GM21528 (cell line): Measurements from ENCODE around the gene ATP7B.
"Not testable (repeated sequence)": the region's sequence is repeated elsewhere in the genome, so short reads cannot be mapped to it uniquely, and the experiment has no call there.

ENCODE experiments used
- ATAC-seq: cut with Tn5 transposase; IDR thresholded peaks from one replicate; pipeline ENCODE4 v1.9.1; 2021; ENCODE audit warnings: mild to moderate bottlenecking, moderate library complexity; ENCODE audit not compliant: unreplicated experiment, low FRiP score

Gene ATP7B

DNA sequence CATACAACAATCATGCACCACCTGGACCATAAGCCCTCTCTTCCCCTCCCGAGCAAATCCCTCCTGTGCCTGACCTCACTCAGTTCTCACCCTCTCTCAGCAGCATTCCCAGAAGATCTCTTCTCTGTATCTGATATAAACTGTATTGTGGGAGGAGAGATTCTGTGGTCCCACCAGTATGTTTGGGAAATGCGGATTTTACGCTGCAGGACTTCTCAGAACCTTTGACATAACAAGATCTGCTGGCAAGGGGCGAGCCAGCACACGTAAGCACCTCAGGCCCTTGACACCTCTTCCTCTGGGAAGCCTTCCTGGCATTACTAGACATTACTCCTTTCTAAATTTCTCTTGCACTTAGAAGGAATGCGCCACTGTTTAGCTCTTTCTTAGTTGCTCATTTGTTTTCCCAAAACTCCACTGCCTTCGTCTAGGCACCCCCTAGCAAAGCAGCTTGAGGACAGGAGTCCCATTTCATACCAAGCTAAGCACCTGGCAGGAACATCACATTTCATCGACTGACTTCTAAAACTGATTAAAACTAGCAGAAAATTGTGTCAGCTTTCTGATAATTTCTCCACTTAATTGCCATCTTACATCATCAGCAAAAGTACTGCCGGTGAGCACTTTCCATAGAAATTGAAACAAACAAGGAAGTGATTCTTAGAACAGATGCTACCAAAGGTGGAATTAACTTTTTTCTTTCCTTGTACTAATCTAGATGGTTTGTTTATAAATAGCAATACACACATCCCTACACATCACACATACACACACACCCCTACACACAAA is 86.3 kb downstream of the ATP7B start:
- no peak for ATAC-seq

GRCh38 chr13:51923983-51924539 is 87.2 kb downstream of the ATP7B start:
- no peak for ATAC-seq

DNA sequence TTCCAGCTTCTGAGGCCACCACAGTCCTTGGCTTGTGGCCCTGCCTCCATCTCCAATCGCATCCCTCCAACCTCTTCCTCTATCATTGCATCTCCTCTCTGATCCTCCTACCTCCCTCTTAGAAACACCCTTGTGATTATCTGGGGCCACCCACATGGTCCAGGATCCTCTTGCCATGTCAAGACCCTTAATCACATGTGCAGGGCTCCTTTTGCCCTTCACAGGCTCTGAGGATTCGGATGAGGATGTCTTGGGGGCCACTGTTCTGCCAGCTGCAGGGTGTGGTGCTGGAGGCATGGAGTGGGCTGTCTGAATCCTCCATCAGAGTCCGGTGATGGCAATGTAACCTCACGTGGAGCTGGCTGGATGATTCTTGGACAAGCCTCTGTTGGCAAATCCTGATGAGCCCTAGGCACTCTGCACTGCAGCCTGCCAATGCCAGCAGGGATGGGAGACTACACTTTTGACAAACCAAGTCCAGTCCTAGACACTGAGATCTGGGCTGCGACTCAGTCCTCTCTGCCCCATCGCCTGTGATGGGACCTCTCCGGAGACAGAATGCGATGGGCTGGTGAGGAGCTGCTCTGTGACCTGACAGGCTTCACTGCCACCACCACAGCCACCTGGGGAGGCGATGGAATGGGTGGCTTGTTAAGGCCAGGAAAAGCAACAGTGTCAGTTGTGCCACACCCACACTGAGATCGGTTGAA is 88.3 kb downstream of the ATP7B start:
- ATAC-seq: no peak

DNA sequence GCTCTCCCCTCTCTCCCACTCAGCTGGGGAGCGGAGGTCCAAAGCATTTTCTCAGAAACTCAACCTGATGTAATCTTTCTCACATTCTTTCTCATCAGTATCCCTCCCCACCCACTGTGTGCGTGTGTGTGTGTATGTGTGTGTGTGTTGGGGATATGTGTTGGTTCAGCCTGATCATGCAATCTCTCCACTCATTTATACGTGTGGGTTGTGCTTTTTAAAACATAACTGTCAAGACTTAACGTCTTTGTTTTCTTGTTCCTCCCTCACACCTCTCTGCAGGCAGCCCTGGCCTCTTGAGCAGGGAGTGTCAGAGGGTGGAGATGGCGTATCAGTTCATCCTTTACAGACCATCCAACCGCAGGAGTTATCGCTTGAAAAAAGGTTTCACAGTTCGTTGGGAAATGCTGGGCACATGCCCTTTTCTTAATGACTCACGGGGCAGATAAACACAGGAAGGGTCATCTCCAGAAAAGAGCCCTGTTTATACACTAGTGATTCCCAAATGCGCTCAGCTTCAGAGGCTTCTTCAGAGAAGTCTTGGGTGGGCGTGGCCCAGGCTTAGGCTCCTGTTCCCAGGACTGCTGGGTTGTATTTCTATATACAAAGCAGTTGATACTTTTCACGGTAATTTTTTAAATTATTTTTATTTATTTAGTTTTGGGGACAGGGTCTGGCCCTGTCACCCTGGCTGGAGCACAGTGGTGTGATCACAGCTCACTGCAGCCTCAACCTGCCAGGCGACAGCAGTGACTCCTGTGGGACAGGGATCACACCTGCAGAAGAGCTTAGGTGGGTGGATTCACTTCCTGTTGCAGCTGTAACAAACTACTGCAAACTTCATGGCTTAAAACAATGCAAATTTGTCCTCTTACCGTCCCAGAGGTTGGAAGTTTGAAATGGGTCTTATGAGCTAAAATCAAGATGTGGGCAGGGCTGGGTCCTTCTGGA is 89.2 kb downstream of the ATP7B start:
- ATAC-seq: no peak

DNA sequence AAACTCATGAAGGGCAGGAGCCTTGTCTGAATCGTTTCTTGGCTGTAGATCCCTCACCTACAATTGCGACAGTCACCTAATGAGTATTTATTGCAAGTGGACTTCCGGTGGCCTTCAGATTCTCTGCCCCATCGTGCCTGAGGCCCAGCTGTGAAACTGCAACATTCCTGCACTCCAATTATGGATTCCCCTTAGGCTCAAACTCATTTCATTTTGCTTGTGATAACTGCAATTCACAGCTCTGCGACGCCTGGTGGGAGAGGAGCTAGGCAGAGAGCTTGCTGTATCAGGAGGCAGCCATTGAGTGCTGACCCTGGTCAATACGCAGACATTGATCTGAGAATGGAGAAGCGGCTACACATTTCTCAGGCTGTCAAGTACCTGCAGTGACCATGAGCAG is 90.5 kb downstream of the ATP7B start:
- ATAC-seq: no peak

GRCh38 chr13:51920267-51920666 is 91.0 kb downstream of the ATP7B start:
- ATAC-seq: no peak

GRCh38 chr13:51919531-51919930 is 91.7 kb downstream of the ATP7B start:
- ATAC-seq: no peak

GRCh38 chr13:51916962-51917361 is 94.3 kb downstream of the ATP7B start:
- no peak for ATAC-seq

DNA sequence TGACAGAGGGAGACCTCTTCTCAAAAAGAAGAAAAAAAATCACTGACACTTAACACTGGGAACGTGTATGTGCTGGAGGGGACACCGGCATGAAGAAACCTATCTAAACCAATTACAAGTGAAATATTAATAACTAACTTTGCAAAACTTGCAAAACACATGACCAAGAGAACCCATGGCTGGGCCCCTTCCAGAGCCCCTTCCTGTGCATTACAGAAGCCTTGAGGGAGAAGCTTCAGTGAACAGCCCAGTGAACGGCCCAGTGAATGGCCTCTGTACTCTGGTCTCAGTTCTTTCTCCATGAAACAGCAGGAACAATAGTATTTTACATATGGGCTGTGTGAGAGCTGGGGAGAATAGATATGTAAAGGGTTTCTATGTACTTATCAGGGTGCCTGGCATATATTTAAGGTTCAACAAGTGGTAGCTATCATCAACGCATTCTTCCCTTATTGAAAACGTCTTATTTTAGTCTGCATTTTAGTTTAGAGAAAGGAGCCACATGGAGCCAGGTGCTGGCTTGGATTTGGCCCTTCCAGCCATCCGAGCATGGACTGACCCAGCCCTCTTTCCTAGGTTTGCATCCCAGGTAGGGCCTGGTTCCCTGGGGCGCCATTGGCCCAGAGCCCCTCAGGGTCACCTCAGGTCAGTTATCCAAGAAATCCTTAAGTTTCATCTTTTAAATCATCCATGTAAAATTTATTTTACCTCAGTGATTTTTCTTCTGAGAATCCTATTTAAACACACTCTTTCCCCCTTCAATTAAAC is 95.0 kb downstream of the ATP7B start:
- no peak for ATAC-seq

- no peak for ATAC-seq
These were observed 97.1 kb downstream of the ATP7B start for GRCh38 chr13:51914137-51914493.

GRCh38 chr13:51913421-51914136 is 97.7 kb downstream of the ATP7B start:
- no peak for ATAC-seq

GRCh38 chr13:51912511-51913225 is 98.6 kb downstream of the ATP7B start:
- ATAC-seq: no peak

DNA sequence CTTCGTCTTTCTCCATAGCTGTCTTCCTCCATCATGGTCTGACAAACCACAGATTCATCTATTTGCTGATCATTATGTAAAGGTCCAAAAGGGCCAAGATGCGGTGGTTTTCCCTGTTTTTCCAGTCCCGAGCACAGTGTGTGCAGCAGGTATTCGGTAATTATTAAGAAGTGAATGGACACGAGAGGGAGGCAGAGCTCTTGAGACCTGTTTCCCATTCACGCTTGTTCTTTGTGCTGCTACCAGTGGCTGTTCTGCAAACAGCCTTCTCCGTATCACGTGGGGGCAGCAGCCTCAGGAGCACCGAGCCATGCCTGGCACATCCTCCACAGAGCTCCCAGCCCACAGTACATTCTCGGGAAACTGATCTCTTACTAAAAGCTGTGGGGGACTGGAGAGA is 99.2 kb downstream of the ATP7B start:
- no peak for ATAC-seq

DNA sequence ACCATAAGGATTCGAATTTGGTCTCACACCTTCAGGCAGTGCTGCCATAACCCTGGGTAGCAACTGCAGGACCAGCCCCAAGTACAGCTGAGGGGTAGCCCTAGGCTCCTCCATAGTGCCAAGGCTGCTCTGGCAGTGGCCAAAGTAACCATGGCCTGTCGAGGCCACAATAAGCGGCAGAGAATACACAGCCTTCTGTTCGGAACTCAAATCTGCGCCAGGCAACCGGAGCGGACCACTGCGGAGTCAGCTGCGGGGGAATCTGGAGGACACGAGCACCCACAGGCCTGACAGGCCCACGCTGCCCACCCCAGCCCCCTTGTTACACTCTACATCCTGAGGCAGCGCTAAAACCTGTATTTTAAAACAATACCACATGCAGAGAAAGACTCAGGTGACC is 100.7 kb downstream of the ATP7B start:
- ATAC-seq: no peak

DNA sequence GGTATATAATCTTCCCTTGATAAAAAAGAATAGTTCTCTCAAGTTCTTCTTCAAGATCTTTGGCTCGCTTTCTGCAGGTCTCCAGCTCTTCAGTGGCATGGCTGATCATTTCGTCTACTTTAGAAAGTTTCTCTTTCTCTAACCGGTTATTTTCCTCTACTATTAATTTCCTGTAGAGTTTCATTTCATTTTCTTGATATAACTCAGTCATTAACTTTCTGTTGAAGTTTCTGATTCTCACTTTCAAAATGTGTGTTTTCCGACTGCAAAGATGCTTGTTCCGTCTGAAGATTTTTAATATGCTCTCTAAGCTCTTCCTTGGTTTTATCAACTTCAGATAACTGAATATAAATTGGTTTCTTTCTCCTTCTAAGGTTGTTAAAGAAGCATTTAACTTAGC is 102.0 kb downstream of the ATP7B start:
- not testable (repeated sequence) for ATAC-seq

DNA sequence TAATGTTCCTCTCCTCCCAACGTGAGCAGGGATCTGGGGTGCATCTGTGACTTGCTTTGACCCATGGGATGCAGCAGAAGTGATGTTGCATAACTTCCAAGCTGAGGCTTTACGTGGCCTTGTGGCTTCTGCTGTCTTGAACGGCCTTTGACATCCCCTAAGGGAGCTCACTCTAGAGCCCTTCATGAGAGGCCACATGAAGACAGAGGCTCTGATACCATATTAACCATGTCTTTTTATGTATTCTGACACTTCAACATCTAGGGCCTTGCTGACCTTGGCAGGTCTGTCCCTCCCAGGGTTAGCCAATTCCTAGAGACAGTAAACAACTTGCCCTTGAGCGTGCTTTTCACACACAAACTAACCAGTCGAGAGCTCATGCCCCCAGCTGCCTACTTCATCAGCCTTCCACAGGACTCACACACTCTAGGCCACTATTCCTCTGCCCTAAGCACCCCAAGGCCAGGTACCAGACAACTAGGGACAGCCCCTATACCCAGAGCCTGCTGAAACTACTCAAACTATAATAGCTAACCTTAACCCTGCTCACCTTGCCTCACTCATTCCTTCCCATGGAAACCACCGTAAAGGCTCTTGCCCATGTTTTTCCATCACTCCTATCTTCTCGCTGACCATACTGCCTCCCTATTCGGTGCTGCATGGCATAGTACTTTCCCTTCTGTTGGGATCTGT is 104.1 kb downstream of the ATP7B start:
- no peak for ATAC-seq

DNA sequence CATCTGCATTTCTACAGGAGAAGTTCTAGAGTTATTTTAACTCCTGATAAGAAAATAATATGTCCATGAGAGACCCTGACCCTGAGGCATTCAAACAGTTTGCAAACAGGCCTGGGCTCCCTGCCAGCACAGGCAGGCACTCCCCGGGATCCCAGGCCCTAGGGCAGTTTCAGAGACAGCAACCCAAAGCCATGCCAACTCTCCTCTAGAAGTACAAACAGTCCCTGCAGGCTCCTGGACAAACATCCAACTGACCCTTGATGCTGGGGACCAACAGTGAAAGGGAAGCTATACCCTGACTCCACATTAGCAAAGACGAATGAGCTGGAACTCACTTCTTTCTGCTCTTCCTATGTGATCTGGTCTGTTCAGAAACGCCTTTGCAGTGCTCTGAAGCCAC is 104.7 kb downstream of the ATP7B start:
- no peak for ATAC-seq

GRCh38 chr13:51905787-51906186 is 105.5 kb downstream of the ATP7B start:
- ATAC-seq: no peak
